Hepatocyte (in vitro differentiated cells): ENCODE data around the gene ETV6. TPM values are rescaled to one million over a fixed set of nuclear protein-coding genes. Genes with fewer than 3 reads are reported as not detected.
A peak's percentile ranks its signal among the peaks of the same experiment; 100 is the strongest.

Source experiments
- DNase-seq: peaks from one replicate; pipeline ENCODE4 v3.0.0-alpha.2; 2016; ENCODE audit warnings: low spot score
- H2AFZ ChIP-seq: fragments of 200-600 bp; sonication (generic); 2 replicates; pipeline ENCODE4 v1.6.0; 2016; ENCODE audit warnings: antibody characterized with exemption, mild to moderate bottlenecking
- H3K27ac ChIP-seq: fragments of 200-600 bp; sonication (generic); 2 replicates; pipeline ENCODE4 v1.5.1; 2016; ENCODE audit warnings: mild to moderate bottlenecking
- H3K27me3 ChIP-seq: fragments of 200-600 bp; sonication (generic); 2 replicates; pipeline ENCODE4 v1.6.1; 2016
- H3K36me3 ChIP-seq: fragments of 200-600 bp; sonication (generic); replicated peaks from 2 replicates; pipeline ENCODE4 v1.5.1; 2016; ENCODE audit warnings: low read depth; ENCODE audit not compliant: insufficient read depth
- H3K4me1 ChIP-seq: fragments of 200-600 bp; sonication (generic); 2 replicates; pipeline ENCODE4 v1.5.1; 2016; ENCODE audit warnings: mild to moderate bottlenecking, moderate library complexity; ENCODE audit not compliant: insufficient read depth
- H3K4me2 ChIP-seq: fragments of 200-600 bp; sonication (generic); 2 replicates; pipeline ENCODE4 v1.6.0; 2016
- H3K4me3 ChIP-seq: fragments of 200-600 bp; sonication (generic); 2 replicates; pipeline ENCODE4 v1.5.1; 2016; ENCODE audit warnings: mild to moderate bottlenecking
- H3K79me2 ChIP-seq: fragments of 200-600 bp; sonication (generic); 2 replicates; pipeline ENCODE4 v1.6.0; 2017; ENCODE audit warnings: mild to moderate bottlenecking
- H3K9me2 ChIP-seq: fragments of 200-600 bp; sonication (generic); replicated peaks from 2 replicates; pipeline ENCODE4 v1.6.0; 2017; ENCODE audit warnings: mild to moderate bottlenecking; ENCODE audit not compliant: insufficient read depth
- H3K9me3 ChIP-seq: fragments of 200-600 bp; sonication (generic); 2 replicates; pipeline ENCODE4 v1.5.1; 2016; ENCODE audit warnings: low read depth, mild to moderate bottlenecking
- H4K20me1 ChIP-seq: fragments of 200-600 bp; sonication (generic); 2 replicates; pipeline ENCODE4 v1.6.0; 2016; ENCODE audit warnings: mild to moderate bottlenecking; ENCODE audit not compliant: insufficient read depth, poor library complexity, severe bottlenecking
- EZH2 ChIP-seq: fragments of 200-600 bp; sonication (generic); IDR thresholded peaks from 2 replicates; pipeline ENCODE4 v1.6.1; 2016; ENCODE audit warnings: antibody characterized with exemption, mild to moderate bottlenecking, borderline replicate concordance
- EZH2phosphoT487 ChIP-seq: fragments of 200-600 bp; sonication (generic); IDR thresholded peaks from one replicate; pipeline ENCODE4 v1.6.1; 2018; ENCODE audit warnings: antibody characterized with exemption, mild to moderate bottlenecking, low read depth, moderate library complexity; ENCODE audit not compliant: unreplicated experiment, severe bottlenecking
- WGBS: methylation state at CpG from one replicate; pipeline ENCODE4 v1.1.6; 2016; ENCODE audit warnings: low lambda C conversion rate; ENCODE audit errors: missing lambda C conversion rate; 5-methylcytosine and 5-hydroxymethylcytosine counted together
- polyA plus RNA-seq: library from polyadenylated mRNA; unstranded; fragments of >200 nt; fragmentation: Nextera tagmentation; extraction: Ambion mirVana; gene quantifications from 2 replicates; pipeline ENCODE4 v1.2.1, GENCODE V29; 2016
- total RNA-seq: library from RNA; depleted of rRNA; stranded (reverse); fragments of >200 nt; gene quantifications from 2 replicates; pipeline ENCODE4 v1.2.3, GENCODE V29; 2014
- TF ChIP-seq, protein P1 (sequence below): fragments of 200-600 bp; sonication (generic); IDR thresholded peaks from 2 replicates; pipeline ENCODE4 v1.5.1; 2016; ENCODE audit warnings: antibody characterized with exemption, mild to moderate bottlenecking; ENCODE audit not compliant: poor library complexity

Gene ETV6
- total and polyA plus RNA-seq, 2 experiments from 2014 or later: 8.0 to 9.7 TPM

DNA sequence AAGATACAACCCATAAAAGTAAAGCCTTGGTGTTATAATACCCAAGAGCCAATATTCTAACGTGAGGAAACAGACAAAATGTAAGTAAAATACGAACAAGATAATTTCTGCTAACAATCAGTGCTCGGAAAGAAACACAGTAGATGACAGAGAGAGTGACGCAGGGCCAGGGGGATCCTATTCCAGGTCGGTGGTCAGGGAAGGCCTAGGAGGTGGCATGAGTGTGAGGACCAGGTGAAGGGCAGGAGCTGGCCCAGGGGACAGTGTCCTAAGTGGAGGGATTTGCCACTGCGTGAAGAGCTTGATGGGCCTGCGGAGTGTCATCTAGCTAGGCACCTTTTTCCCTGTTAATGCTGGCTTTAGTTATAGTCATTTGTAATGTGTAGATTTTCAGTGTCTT, 35.3 kb downstream of the ETV6 start:
- Histone ChIP-seq H3K4me2 (no peak overlapping the region), H3K36me3 (no peaks in the 10 kb centered on the region), H2AFZ (no peak overlapping the region), H3K9me2 (no peaks in the 10 kb centered on the region), H4K20me1 (no peaks in the 10 kb centered on the region), H3K27ac (no peak overlapping the region), H3K79me2 (peaks cover 81% of the 10 kb centered on the region), H3K9me3 (no peaks in the 10 kb centered on the region), H3K27me3 (no peaks in the 10 kb centered on the region), H3K4me3 (no peak overlapping the region), H3K4me1 (peaks cover 30% of the 10 kb centered on the region)
- no peak for TF ChIP-seq EZH2phosphoT487
- TF ChIP-seq, protein P1, sequence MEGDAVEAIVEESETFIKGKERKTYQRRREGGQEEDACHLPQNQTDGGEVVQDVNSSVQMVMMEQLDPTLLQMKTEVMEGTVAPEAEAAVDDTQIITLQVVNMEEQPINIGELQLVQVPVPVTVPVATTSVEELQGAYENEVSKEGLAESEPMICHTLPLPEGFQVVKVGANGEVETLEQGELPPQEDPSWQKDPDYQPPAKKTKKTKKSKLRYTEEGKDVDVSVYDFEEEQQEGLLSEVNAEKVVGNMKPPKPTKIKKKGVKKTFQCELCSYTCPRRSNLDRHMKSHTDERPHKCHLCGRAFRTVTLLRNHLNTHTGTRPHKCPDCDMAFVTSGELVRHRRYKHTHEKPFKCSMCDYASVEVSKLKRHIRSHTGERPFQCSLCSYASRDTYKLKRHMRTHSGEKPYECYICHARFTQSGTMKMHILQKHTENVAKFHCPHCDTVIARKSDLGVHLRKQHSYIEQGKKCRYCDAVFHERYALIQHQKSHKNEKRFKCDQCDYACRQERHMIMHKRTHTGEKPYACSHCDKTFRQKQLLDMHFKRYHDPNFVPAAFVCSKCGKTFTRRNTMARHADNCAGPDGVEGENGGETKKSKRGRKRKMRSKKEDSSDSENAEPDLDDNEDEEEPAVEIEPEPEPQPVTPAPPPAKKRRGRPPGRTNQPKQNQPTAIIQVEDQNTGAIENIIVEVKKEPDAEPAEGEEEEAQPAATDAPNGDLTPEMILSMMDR: no peak
- TF ChIP-seq EZH2: no peak
- WGBS: 84% methylated on average over 7 of the region's 7 CpGs
- DNase-seq: no peak

GRCh38 chr12:11685316-11685715, 35.8 kb downstream of the ETV6 start:
- Histone ChIP-seq H3K9me3 (no peaks in the 10 kb centered on the region), H3K79me2 (peaks cover 86% of the 10 kb centered on the region), H4K20me1 (no peaks in the 10 kb centered on the region), H3K36me3 (no peaks in the 10 kb centered on the region), H3K4me3 (no peak overlapping the region), H3K9me2 (no peaks in the 10 kb centered on the region), H3K4me2 (peak overlapping the region; percentile 8), H2AFZ (no peak overlapping the region), H3K27ac (no peak overlapping the region), H3K27me3 (no peaks in the 10 kb centered on the region), H3K4me1 (peaks cover 30% of the 10 kb centered on the region)
- TF ChIP-seq, protein P1: no peak
- TF ChIP-seq EZH2: no peak
- TF ChIP-seq EZH2phosphoT487: no peak
- 80% methylated on average over 3 of the region's 3 CpGs for WGBS
- DNase-seq: no peak

- DNase-seq: no peak
- Histone ChIP-seq H3K9me2 (no peaks in the 10 kb centered on the region), H3K9me3 (no peaks in the 10 kb centered on the region), H4K20me1 (no peaks in the 10 kb centered on the region), H3K27ac (no peak overlapping the region), H3K4me2 (peak overlapping the region; percentile 8), H3K36me3 (no peaks in the 10 kb centered on the region), H3K4me3 (no peak overlapping the region), H3K4me1 (peaks cover 30% of the 10 kb centered on the region), H2AFZ (no peak overlapping the region), H3K79me2 (peaks cover 86% of the 10 kb centered on the region), H3K27me3 (no peaks in the 10 kb centered on the region)
- TF ChIP-seq EZH2phosphoT487 (no peak), EZH2 (no peak)
- TF ChIP-seq, protein P1: no peak
- WGBS: 53% methylated on average over 2 of the region's 2 CpGs
Measured at GRCh38 chr12:11685716-11686115, 36.2 kb downstream of the ETV6 start.

DNA sequence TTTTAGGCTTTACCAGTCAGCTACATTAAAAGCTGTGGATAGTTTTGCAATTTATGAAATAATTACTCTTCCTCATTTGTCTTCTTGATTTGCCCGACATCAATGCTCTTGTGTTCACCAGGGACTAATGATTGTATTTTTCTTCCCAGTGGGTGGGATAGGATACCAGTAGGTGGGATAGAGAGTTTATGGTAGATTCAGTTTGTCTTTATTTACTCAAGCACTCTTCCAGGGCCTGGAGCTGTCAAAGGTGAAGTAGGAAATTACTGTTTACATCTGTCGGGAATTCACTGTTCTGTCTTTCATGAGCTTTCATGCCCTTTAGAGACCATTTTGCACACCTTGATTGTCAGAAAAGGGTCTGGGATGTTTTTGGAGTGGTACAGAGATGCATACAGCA, 36.6 kb downstream of the ETV6 start:
- H3K27me3 ChIP-seq: no peaks in the 10 kb centered on the region
- no peak for TF ChIP-seq EZH2
- no peak for TF ChIP-seq EZH2phosphoT487
- TF ChIP-seq, protein P1: no peak
- no peak for DNase-seq
- no peaks in the 10 kb centered on the region for H3K9me2 ChIP-seq
- H3K4me3 ChIP-seq: no peak overlapping the region
- no peaks in the 10 kb centered on the region for H3K9me3 ChIP-seq
- peaks cover 30% of the 10 kb centered on the region for H3K4me1 ChIP-seq
- no peak overlapping the region for H3K27ac ChIP-seq
- H3K36me3 ChIP-seq: no peaks in the 10 kb centered on the region
- H2AFZ ChIP-seq: no peak overlapping the region
- peak overlapping the region; percentile 8 for H3K4me2 ChIP-seq
- WGBS: 62% methylated on average over 2 of the region's 2 CpGs
- no peaks in the 10 kb centered on the region for H4K20me1 ChIP-seq
- H3K79me2 ChIP-seq: peaks cover 86% of the 10 kb centered on the region
